ENCODE results near the gene CD72.
"Not testable (repeated sequence)": the region's sequence is repeated elsewhere in the genome, so short reads cannot be mapped to it uniquely, and the experiment has no call there.

The CD72 gene

DNA sequence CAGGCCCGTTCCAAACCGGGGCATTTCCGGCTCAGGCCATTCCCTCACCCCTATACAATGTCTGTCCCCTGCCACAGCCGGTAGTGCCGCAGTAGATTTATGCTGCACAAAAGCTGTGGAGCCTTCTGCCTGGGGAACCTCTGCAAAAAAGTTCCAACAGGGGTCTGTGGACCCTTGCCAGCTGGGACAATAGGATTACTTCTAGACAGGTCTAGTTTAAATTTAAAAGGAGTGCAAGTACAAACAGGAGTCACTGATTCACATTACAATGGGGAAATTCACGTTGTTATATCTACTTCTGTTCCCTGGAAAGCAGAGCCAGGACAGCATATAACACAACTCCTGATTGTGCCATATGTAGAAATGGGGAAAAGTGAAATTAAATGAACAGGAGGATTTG lies 34.7 kb downstream of the CD72 start:
- not testable (repeated sequence) for DNase-seq

DNA sequence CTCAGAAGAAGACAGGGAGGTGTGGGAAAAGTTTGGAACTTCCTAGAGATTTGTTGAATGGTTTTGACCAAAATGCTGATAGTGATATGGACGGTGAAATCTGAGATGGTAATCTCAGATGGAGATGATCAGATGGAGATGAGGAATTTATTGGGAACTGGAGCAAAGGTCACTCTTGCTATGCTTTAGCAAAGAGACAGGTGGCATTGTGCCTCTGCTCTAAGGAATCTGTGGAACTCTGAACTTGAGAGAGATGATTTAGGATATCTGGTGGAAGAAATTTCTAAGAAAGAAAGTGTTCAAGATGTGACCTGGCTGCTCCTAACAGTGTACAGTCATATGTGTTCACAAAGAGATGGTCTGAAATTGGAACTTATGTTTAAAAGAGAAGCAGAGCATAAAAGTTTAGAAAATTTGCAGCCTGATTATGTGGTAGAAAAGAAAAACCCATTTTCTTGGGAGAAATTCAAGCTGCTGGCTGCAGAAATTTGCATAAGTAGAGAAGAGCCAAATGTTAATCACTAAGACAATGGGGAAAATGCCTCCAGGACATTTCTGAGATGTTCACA lies 38.5 kb downstream of the CD72 start:
- DNase-seq: not testable (repeated sequence)

DNA sequence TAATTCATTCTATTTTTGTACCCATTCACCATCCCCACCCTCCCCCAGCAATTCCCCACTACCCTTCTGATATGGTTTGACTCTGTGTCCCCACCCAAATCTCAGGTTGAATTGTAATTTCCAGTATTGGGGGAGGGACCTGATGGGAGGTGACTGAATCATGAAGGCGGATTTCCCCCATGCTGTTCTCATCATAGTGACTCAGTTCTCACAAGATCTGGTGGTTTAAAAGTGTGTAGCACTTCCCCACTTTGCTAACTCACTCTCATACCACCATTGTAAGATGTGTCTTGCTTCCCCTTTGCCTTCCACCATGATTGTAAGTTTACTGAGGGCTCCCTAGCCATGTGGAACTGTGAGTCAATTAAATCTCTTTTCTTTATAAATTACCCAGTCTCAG lies 39.1 kb downstream of the CD72 start:
- no peak for DNase-seq

DNA sequence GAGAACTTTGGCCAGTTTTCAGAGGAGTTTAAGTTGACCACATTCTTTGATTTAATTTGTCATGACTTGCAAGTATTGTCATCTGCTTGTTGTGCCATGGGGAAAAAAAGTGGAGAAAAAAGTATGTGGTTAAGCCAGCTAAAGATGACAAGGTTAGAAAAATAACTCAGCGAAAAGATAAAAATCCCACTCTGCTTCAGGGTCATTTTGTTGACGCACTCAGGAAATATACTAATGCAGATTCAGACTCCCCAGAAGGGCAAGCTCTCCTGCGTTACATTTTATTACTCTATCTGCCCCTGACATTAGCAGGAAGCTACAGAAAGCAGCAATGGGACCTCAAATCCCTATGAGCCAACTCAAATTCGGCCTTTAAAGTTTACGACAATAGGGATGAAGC lies 40.7 kb downstream of the CD72 start:
- no peak for DNase-seq

GRCh38 chr9:35575478-35575877 lies 42.7 kb downstream of the CD72 start:
- no peak for DNase-seq

- DNase-seq: no peak
These were observed 43.6 kb downstream of the CD72 start for GRCh38 chr9:35574578-35575122.

DNA sequence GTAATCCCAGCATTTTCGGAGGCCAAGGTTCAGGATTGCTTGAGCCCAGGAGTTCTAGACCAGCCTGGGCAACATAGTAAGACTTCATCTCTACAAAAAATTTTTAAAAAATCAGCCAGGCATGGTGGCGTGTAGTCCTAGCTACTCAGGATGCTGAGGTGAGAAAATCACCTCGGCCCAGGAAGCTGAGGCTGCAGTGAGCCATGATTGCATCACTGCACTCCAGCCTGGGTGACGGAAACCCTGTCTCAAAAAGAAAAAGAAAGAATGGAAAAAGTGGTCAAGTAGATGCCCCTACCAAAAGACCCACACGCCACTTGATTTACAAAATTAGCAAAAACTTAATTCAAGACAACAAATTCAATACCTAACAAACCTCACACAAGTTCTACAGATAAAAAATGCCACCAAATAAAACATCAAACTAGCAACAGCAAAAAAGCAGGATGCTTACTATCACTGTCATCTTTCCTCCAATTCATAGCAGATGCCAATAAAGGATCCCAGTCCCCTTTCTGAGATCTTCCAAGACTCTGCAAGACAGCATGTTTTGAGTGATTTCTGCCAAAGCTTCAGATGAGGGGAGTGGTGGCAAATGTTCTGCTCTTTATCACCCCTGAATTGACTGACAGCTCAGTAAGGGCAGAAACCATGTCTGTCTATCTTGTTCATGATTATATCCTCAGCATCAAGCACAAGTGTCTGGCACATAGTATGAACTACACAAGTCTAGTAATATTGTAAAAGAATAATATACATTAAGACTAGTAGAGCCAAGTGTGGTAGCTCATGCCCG lies 47.3 kb downstream of the CD72 start:
- DNase-seq: no peak

DNA sequence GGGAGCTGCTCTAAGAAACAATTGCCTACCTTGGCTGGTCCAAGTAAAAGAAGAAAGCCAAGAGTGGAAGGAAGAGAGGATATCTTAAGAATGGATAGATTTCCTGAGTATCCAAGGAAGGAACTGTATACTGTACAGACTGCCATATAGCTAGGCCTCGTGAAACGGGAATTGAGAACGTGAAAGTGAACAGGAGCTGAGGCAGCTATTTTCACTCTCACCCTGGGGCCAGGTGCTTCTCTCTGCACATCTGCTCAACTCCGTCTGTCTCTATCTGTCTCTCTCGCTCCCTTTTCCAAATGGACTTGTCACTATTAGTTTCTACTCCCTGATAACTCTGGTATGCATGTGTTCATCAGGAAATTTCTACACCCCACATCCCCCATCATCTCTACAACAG lies 49.0 kb downstream of the CD72 start:
- no peak for DNase-seq

DNA sequence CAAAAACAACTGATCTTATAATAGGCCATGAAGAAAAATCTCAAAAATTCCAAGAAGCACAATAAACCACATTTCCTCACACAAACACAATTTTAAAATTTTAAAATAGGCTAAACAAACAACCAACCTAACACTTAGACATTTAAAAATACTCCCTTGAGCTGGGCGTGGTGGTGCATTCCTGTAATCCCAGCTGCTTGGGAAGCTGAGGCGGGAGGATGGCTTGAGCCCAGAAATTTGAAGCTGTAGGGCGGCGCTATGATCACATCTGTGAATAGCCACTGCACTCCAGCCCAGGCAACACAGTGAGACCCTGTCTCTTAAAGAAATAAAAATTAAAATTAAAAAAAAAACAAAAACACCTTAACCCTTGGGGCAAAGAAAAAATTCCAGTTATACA lies 50.0 kb downstream of the CD72 start:
- DNase-seq: no peak

DNA sequence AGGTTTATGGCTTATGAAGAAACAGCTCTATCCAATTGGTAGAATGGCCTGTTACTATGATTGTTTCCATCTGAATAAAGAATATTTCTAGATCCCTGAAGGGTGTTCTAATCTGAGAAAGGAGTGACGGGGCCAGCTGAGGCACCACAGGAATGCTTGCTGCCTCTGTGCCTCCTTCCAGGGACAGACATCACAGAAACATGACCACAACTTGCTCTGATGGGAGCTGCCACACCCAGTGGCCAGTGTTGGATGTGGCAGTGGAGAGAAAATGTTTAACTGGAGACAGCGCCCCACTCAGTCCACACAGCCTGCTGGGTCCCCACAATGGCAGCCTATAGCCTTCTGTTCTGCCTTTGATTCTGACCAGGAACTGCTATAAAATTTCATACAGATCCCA lies 51.8 kb downstream of the CD72 start:
- DNase-seq: peak; percentile 66

DNA sequence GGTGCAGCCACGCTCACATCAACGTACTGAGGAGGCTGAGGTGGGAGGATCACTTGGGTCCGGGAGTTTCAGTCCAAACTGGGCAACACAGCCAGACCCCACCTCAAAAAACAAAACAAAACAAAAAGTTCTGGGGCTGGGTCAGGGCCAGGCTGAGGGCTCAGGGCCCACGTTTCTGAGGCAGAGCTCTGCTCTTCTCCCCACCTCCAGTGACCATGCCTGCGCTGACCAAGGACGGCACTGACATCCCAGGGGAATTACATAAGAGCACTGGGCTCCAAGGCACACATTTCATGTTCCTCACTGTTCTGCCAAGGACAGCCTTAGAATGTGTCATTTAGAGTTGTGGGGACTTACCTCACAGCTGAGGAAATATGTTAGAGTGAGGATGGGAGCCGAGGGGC lies 53.6 kb downstream of the CD72 start:
- no peak for DNase-seq

DNA sequence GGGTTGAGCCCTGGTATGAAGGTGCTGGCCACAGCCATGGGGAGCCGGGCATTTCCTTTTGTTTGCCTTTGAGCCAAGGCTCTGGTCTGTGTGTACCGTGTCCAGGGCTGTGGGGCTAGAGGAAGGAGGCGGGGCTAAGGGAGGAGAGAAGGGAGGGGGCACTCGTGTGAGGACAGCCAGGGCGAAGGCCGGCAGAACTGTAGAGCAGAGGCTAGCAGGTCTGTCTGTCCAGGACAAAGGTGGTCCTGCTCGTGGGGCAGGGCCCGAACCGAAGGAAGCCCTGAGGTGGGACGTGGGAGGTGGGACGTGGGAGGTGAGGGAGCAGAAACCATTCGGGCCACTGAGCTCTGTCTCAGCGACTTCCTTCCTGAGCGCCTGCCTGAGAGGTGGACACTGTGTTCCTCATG lies 54.4 kb downstream of the CD72 start:
- DNase-seq: peak; percentile 59

DNA sequence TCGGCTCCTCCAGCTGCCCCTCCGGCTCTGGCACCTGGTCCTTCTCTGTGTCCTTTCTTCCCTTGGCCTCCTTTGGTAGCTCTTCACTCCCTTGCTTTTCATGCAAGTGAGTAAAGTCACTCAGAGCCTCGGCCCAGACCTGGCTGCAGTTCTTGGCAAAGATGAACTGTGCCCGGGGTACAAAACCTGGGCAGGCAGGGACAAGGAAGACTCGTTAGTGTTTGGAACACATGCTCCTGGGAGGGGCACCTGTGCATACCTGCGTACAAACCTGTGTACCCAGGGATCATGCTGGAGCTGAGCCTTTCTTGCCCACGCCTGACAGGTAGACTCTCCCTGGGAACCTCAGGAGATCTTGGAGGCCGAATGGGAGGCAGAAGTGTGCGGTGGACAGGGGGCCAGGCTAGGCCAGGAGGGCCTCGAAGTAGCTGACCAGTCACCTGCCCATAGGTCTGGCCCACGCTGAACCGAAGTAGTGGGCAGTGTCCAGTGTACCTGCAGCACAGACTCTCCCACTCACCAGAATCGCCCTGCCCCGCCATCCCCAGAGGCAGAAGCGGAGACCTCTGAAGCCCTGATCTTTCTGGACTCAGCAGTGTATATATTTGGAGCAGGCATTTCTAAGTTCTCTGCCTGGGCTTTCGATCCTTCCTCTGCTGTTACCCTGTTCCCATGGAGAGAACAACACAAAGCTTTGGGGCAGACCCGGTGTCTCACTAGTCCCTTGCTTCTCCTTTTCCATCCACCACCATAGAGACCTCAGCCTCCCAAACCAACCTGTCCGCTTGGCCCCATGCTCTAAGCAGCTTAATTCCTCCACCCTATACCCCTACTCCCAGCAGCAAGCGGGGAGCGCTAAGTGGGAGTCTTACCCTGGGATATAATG lies 55.1 kb downstream of the CD72 start:
- no peak for DNase-seq

- DNase-seq: no peak
These were observed 56.5 kb downstream of the CD72 start for GRCh38 chr9:35561468-35562261.

GRCh38 chr9:35560625-35561337 lies 57.4 kb downstream of the CD72 start:
- no peak for DNase-seq

Data from femur (tissue), 1 donor.